IPS-15b (cell line): ENCODE measurements around the gene ZCCHC24.

Experiments
- H3K27me3 ChIP-seq: one replicate; pipeline ENCODE4 v1.6.1; 2013; ENCODE audit warnings: low read length; ENCODE audit not compliant: control insufficient read depth, insufficient read depth
- H3K36me3 ChIP-seq: one replicate; pipeline ENCODE4 v1.6.1; 2013; ENCODE audit warnings: low read length; ENCODE audit not compliant: control insufficient read depth, insufficient read depth
- H3K4me1 ChIP-seq: one replicate; pipeline ENCODE4 v1.6.1; 2013; ENCODE audit warnings: mild to moderate bottlenecking, low read length; ENCODE audit not compliant: control insufficient read depth, insufficient read depth
- H3K4me3 ChIP-seq: one replicate; pipeline ENCODE4 v1.5.1; 2013; ENCODE audit warnings: low read depth, low read length
- H3K9ac ChIP-seq: one replicate; pipeline ENCODE4 v1.6.1; 2013; ENCODE audit warnings: low read depth, mild to moderate bottlenecking, low read length
- H3K9me3 ChIP-seq: one replicate; pipeline ENCODE4 v1.6.1; 2013; ENCODE audit warnings: mild to moderate bottlenecking, low read length; ENCODE audit not compliant: control insufficient read depth, insufficient read depth

ZCCHC24 gene

DNA sequence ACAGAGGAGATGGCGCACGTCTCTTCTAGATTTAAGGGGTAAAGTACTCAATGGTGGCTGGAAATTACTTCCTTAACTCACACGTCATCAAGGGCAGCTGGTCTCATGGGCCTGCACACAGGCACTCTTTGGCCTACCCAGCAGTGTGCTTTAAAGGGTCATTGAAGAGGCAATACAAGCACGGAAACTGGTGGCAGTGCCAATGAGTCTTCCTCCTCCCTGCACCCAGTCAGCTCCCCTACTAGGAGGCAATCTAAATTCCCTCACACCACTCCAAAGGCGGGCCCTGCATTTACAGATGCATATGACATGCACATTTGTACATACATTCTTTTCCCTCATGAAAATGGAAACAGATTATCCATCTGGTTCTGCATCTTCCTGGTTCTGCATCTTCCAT is 50.8 kb downstream of the ZCCHC24 start:
- Histone ChIP-seq H3K9ac (no peak overlapping the region), H3K4me3 (no peak overlapping the region), H3K27me3 (no peaks in the 10 kb centered on the region), H3K9me3 (no peaks in the 10 kb centered on the region), H3K4me1 (peaks cover 2% of the 10 kb centered on the region), H3K36me3 (peaks cover 6% of the 10 kb centered on the region)

- Histone ChIP-seq H3K4me1 (peaks cover 1% of the 10 kb centered on the region), H3K27me3 (no peaks in the 10 kb centered on the region), H3K36me3 (peaks cover 6% of the 10 kb centered on the region), H3K9ac (no peak overlapping the region), H3K9me3 (no peaks in the 10 kb centered on the region), H3K4me3 (no peak overlapping the region)
Observed at GRCh38 chr10:79393924-79394610, 51.4 kb downstream of the ZCCHC24 start.

GRCh38 chr10:79393221-79393923 is 52.1 kb downstream of the ZCCHC24 start:
- Histone ChIP-seq H3K9me3 (no peaks in the 10 kb centered on the region), H3K4me1 (no peaks in the 10 kb centered on the region), H3K9ac (no peak overlapping the region), H3K4me3 (no peak overlapping the region), H3K36me3 (peaks cover 6% of the 10 kb centered on the region), H3K27me3 (no peaks in the 10 kb centered on the region)

DNA sequence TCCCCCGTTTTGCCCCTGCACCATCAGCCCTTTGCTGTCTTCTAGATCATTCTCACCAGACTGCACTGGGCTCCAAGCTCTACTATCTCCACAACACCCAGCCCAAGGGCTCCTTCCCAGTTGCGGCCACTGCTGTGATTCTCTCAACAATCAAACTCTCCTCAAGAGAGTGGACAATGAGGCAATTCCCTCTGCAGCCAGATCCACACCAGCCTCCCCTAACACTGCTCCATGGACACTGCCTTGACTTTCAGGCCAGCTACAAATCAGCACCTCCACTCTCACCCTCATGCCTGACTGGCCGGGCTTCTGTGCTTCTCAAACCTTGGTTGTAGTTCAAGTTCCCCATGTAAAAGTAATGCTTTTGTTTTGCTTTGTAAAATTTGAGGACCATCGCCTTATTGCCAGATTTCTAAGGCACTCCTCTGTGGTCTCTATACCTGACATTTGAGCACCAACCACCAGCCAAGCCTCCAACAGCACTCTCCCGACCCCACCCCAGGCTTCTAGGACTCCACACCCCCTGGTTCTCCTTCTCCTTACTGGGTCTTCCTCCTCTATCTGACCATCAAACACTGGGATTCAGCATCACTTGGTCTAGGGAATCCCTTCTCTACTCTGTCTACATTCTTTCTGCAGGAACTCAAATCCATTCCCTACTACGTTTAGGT is 52.8 kb downstream of the ZCCHC24 start:
- Histone ChIP-seq H3K9ac (no peak overlapping the region), H3K27me3 (no peaks in the 10 kb centered on the region), H3K9me3 (no peaks in the 10 kb centered on the region), H3K36me3 (peaks cover 6% of the 10 kb centered on the region), H3K4me3 (no peak overlapping the region), H3K4me1 (no peaks in the 10 kb centered on the region)

- Histone ChIP-seq H3K4me3 (no peak overlapping the region), H3K36me3 (peaks cover 6% of the 10 kb centered on the region), H3K27me3 (no peaks in the 10 kb centered on the region), H3K9ac (no peak overlapping the region), H3K9me3 (no peaks in the 10 kb centered on the region), H3K4me1 (no peaks in the 10 kb centered on the region)
Observed at GRCh38 chr10:79392020-79392398, 53.4 kb downstream of the ZCCHC24 start.

GRCh38 chr10:79391231-79392019 is 54.0 kb downstream of the ZCCHC24 start:
- no peak overlapping the region for H3K4me3 ChIP-seq
- H3K9me3 ChIP-seq: no peaks in the 10 kb centered on the region
- no peaks in the 10 kb centered on the region for H3K4me1 ChIP-seq
- H3K9ac ChIP-seq: no peak overlapping the region
- H3K36me3 ChIP-seq: peaks cover 6% of the 10 kb centered on the region
- H3K27me3 ChIP-seq: no peaks in the 10 kb centered on the region

- Histone ChIP-seq H3K4me1 (no peaks in the 10 kb centered on the region), H3K36me3 (peaks cover 6% of the 10 kb centered on the region), H3K9me3 (no peaks in the 10 kb centered on the region), H3K27me3 (no peaks in the 10 kb centered on the region), H3K9ac (no peak overlapping the region), H3K4me3 (no peak overlapping the region)
Observed at GRCh38 chr10:79390551-79391229, 54.7 kb downstream of the ZCCHC24 start.

GRCh38 chr10:79390057-79390456 is 55.4 kb downstream of the ZCCHC24 start:
- H3K9ac ChIP-seq: no peak overlapping the region
- peaks cover 6% of the 10 kb centered on the region for H3K36me3 ChIP-seq
- H3K27me3 ChIP-seq: no peaks in the 10 kb centered on the region
- no peaks in the 10 kb centered on the region for H3K9me3 ChIP-seq
- no peak overlapping the region for H3K4me3 ChIP-seq
- no peaks in the 10 kb centered on the region for H3K4me1 ChIP-seq

GRCh38 chr10:79387974-79388850 is 57.2 kb downstream of the ZCCHC24 start:
- H3K4me1 ChIP-seq: no peaks in the 10 kb centered on the region
- H3K4me3 ChIP-seq: no peak overlapping the region
- H3K36me3 ChIP-seq: no peaks in the 10 kb centered on the region
- H3K27me3 ChIP-seq: no peaks in the 10 kb centered on the region
- H3K9me3 ChIP-seq: no peaks in the 10 kb centered on the region
- no peak overlapping the region for H3K9ac ChIP-seq

DNA sequence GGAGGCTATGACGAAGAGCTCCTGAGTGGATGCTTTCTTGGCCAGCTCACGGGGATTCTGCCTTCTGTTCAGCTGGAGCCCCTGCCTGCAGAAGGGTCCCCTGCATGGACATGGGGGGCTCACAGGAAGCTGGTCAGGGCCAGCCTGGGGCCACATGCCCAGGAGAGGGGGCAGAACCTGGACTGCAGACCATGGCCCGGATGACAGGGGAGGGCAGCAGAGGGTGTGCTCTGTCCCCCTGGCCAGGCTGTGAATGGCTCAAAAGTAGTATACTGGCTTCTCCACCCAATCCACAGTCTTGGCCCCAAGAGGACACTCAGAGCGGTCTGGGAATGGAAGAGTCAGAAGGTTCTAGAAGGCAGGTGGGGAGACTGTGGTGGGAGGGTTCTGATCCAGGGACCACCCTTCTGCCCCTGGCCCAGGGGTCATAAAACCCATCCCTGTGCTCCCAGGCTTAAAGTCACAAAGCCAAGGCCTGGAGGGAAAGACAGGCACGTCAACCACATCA is 57.9 kb downstream of the ZCCHC24 start:
- H3K4me3 ChIP-seq: no peak overlapping the region
- no peak overlapping the region for H3K9ac ChIP-seq
- no peaks in the 10 kb centered on the region for H3K9me3 ChIP-seq
- no peaks in the 10 kb centered on the region for H3K4me1 ChIP-seq
- no peaks in the 10 kb centered on the region for H3K36me3 ChIP-seq
- H3K27me3 ChIP-seq: no peaks in the 10 kb centered on the region
